IMR-90 (cell line): ENCODE measurements around the gene KRT7.

Experiments used
- CEBPB ChIP-seq: IDR thresholded peaks from 2 replicates; pipeline ENCODE4 v1.6.1; 2012; ENCODE audit warnings: low read depth, low read length, improper control_type of control experiment
- FOS ChIP-seq: fragments of 150-350 bp; IDR thresholded peaks from 2 replicates; pipeline ENCODE4 v1.6.1; 2016; ENCODE audit warnings: low read depth, low read length
- MAFK ChIP-seq: IDR thresholded peaks from 2 replicates; pipeline ENCODE4 v1.6.1; 2012; ENCODE audit warnings: low read depth, low read length, improper control_type of control experiment
- MAZ ChIP-seq: IDR thresholded peaks from 2 replicates; pipeline ENCODE4 v1.6.1; 2012; ENCODE audit warnings: low read depth, mild to moderate bottlenecking, low read length, improper control_type of control experiment, moderate library complexity, borderline replicate concordance
- NFE2L2 ChIP-seq: fragments of 150-350 bp; IDR thresholded peaks from 2 replicates; pipeline ENCODE4 v1.6.1; 2016; ENCODE audit warnings: low read depth, mild to moderate bottlenecking, low read length
- POLR2A ChIP-seq: IDR thresholded peaks from 2 replicates; pipeline ENCODE4 v1.6.1; 2012; ENCODE audit warnings: mild to moderate bottlenecking, low read depth, low read length
- RAD21 ChIP-seq: IDR thresholded peaks from 2 replicates; pipeline ENCODE4 v1.6.1; 2012; ENCODE audit warnings: low read length, improper control_type of control experiment
- RCOR1 ChIP-seq: IDR thresholded peaks from 2 replicates; pipeline ENCODE4 v1.6.1; 2012; ENCODE audit warnings: mild to moderate bottlenecking, low read length, improper control_type of control experiment; ENCODE audit not compliant: insufficient replicate concordance
- RFX5 ChIP-seq: IDR thresholded peaks from 2 replicates; pipeline ENCODE4 v1.8.0; 2012; ENCODE audit warnings: low read depth, mild to moderate bottlenecking, low read length, moderate library complexity
- SMC3 ChIP-seq: fragments of 150-350 bp; IDR thresholded peaks from 2 replicates; pipeline ENCODE4 v1.6.1; 2016; ENCODE audit warnings: low read depth, mild to moderate bottlenecking, antibody characterized with exemption, low read length, moderate library complexity
- USF2 ChIP-seq: fragments of 150-350 bp; IDR thresholded peaks from 2 replicates; pipeline ENCODE4 v1.6.1; 2017; ENCODE audit warnings: mild to moderate bottlenecking, antibody characterized with exemption, low read length, low read depth
- TF ChIP-seq, protein P1 (sequence below): conservative IDR thresholded peaks from 2 replicates; pipeline ENCODE4 v1.5.1; 2012; ENCODE audit warnings: mild to moderate bottlenecking, low read depth, low read length, improper control_type of control experiment
- TF ChIP-seq, protein P2 (sequence below): fragments of 150-350 bp; IDR thresholded peaks from 2 replicates; pipeline ENCODE4 v1.6.1; 2016; ENCODE audit warnings: low read depth, mild to moderate bottlenecking, low read length, moderate library complexity, borderline replicate concordance

DNA sequence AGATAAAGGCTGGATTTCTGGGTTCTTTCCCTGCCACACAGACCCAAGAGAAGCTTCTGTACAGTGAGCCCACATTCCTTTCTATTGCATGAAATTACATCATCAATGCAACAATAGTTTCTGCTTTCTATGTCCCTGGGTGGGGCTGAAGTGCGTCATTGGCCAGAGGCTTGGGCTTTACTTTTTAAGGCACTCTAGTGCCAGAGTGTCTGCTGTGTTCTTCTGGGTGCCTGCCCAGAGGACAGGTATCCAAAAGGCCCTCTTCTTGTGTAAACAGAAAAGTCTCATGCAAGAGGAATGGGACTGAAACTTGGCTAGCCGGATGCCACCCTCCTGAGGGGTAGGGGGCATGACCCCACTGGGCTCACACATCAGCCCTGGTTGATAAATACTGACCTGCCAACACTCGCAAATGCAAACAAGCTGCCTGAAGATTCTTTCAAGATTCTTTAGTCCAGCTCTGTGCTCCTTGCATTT is 47.3 kb downstream of the KRT7 start:
- TF ChIP-seq USF2 = no peak
- TF ChIP-seq, protein P1, sequence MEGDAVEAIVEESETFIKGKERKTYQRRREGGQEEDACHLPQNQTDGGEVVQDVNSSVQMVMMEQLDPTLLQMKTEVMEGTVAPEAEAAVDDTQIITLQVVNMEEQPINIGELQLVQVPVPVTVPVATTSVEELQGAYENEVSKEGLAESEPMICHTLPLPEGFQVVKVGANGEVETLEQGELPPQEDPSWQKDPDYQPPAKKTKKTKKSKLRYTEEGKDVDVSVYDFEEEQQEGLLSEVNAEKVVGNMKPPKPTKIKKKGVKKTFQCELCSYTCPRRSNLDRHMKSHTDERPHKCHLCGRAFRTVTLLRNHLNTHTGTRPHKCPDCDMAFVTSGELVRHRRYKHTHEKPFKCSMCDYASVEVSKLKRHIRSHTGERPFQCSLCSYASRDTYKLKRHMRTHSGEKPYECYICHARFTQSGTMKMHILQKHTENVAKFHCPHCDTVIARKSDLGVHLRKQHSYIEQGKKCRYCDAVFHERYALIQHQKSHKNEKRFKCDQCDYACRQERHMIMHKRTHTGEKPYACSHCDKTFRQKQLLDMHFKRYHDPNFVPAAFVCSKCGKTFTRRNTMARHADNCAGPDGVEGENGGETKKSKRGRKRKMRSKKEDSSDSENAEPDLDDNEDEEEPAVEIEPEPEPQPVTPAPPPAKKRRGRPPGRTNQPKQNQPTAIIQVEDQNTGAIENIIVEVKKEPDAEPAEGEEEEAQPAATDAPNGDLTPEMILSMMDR = no peak
- TF ChIP-seq MAZ = no peak; the same call in 1 of the 2 replicates
- peak; percentile 34; the same call in 1 of the 2 replicates for TF ChIP-seq POLR2A
- no peak for TF ChIP-seq MAFK
- TF ChIP-seq RFX5 = no peak
- no peak for TF ChIP-seq RAD21
- TF ChIP-seq FOS = no peak
- peak; percentile 99 for TF ChIP-seq CEBPB
- TF ChIP-seq NFE2L2 = no peak
- TF ChIP-seq RCOR1 = no peak
- TF ChIP-seq, protein P2, sequence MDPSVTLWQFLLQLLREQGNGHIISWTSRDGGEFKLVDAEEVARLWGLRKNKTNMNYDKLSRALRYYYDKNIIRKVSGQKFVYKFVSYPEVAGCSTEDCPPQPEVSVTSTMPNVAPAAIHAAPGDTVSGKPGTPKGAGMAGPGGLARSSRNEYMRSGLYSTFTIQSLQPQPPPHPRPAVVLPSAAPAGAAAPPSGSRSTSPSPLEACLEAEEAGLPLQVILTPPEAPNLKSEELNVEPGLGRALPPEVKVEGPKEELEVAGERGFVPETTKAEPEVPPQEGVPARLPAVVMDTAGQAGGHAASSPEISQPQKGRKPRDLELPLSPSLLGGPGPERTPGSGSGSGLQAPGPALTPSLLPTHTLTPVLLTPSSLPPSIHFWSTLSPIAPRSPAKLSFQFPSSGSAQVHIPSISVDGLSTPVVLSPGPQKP = no peak
- TF ChIP-seq SMC3 = no peak
